ENCODE measurements around the gene NEDD4.
"Not testable (repeated sequence)": the region's sequence is repeated elsewhere in the genome, so short reads cannot be mapped to it uniquely, and the experiment has no call there.

Gene NEDD4

DNA sequence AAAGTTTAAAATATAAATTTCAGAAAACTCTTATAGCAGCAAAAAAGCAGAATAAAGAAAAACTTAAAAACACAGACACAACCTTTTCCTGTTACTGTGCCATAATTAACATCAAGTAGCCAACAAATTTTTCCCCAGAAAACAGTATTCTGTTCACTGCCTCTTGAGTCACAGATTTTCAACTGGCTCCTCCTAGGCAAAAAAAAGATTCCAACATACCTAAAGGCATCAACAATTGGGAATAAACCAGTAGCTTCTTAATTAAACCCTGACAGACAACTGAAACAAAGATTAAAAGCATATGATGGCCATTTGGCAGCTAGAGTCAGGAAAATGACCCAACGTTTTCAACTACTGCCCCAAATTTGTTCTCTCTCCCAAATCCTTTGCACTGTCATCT lies 10.9 kb upstream of the NEDD4 start:
- not testable (repeated sequence) for DNase-seq (ENCODE audit: low read depth)

DNA sequence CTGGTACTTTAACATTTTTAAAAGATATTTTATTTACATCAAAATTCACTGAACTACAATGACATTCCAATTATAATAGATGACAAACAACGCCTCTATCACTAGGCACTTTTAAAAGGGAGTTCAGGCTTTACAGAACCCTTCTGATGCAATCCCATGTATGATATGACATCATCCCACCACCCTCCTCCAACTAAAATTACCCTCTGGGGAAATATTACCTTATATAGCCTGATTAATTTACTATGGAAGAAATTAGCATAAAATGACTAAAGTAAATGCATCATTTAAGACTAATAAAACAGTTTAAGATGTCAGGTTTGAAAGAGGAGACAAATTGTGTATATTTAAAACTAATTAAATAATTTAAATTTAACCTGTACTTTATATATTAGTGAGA lies 10.4 kb upstream of the NEDD4 start:
- not testable (repeated sequence) for DNase-seq (ENCODE audit: low read depth)

DNA sequence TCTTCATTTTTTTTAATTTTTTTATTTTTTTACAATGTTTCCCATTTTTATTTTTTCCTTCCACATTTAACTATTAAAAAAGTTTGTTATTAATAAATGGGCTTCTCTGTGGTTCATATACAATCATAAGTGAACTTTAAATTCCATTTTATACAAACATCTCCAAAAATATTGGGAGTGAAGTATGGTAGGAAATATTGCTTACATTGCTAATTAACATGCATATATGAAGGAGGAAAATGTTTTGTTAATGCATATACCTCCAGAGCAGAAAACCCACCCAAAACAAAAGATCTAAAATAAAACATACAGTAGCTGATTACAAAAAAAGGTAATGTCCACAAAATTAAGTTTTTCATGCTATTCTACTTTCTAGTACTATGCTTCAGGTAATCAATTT lies 9.9 kb upstream of the NEDD4 start:
- not testable (repeated sequence) for DNase-seq (ENCODE audit: low read depth)

DNA sequence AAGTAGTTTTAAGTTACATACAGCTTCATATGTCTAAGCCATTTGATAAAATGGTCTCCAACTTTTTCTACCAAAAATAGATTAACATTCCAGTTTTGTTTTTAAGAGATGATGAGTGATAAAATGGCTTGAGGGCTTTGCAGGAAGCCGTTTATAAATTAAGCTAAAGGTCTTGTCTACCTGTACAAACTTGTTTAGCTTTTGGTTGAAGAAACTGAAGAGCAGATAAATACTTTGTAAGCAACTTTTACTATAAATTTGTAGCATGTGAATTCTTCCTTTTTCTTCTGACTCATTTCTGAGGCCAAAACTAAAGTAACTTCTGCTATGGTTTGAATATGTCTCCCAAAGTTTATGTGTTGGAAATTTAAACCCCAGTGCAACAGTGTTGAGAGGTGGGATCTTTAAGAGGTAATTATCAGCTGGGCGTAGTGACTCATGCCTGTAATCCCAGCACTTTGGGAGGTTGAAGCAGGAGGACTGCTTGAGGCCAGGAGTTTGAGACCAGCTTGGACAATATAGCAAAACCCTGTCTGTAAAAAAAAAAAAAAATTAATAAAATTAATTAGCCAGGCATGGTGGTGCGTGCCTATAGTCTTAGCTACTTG lies 8.2 kb upstream of the NEDD4 start:
- no peak for DNase-seq (ENCODE audit: low read depth)

DNA sequence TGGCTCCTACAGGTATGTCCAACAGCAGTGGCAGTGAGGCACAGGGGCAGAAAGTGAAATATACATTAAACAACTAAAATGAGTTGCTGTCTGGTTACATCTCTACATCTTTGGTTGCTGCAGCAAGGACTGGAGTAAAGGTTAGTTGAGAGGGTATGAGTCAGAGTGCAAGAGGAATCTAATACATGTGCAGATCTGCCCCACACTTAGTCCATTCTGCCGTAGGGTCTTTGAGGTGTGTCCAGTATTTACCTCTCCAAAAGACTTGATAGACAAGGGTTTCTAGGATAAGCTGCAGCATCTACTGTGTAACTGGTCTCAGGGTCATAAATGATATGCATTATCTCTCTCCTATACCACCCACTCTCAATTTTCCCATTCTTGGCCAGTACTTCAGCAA lies 6.2 kb upstream of the NEDD4 start:
- no peak for DNase-seq (ENCODE audit: low read depth)

DNA sequence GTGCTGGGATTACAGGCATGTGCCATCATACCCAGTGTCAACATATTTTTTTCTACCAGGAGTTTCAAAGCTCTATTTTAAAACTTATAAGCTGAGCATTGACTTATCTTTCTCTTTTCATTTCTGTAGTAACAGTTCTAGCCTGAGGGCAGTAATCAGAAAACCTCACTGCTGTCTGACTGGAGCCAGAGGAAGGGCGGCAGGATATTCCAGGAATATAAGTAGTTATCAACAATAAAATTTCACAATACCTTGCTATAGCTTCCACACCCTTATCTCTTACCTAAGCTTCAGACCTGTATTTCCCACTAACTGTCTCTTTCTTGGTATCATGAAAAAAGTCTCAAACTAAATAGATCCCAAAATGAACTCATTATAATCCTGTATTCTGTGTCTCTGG lies 5.1 kb upstream of the NEDD4 start:
- DNase-seq (ENCODE audit: low read depth) = no peak

DNA sequence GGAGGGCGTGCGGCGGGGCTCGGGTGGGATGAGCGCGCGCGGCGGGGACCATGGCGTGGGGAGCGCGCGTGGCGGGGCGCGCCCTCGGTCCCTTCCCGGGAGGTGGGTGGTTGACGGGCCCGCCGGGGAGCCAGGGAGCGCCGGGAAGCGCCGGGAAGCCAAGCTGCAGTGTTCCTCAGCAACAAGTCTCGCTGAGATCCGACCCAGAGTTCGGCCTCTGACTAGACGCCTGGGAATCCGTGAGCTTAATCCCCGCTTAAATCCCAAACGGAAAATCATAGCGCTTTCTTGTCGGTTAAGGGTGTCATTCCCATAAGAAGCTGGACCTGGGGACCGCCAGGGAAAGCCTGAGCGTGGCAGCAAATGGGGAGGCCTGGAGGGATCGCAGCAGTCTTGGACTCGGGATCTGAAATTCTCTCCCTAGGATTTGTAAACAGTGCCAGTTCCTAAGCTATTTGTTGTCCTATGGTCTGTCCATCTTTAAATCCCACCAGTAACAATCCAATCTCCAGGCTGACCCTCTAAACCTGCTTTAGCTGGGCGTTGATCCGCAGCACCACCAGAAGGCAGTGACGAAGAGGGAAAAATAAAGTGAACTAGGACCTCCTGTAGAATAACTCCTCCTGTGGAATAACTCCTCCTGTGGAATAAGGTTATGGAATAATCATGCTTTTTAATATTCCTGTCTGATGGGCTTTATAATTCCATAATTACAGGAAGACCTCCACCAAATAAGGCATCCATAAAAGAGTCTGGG lies 570 bp upstream of the NEDD4 start:
- DNase-seq (ENCODE audit: low read depth) = peak; percentile 57

DNA sequence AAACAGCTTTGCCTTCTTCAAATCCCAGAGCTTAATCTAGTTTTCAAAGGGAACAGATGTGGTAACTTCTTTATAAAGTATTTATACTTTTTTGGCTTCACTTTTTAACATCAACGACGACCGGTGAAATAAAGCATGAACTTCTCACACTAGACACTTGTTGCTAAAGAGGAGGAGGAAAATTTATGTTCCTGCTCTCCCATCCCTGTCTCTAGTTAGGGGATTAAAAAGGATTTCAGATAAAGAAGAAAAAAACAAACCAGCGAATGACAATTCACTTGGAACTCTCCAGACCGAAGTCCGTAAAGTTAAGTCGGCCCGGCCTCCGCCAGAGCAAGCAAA lies 672 bp downstream of the NEDD4 start:
- DNase-seq (ENCODE audit: low read depth) = peak; percentile 3

DNA sequence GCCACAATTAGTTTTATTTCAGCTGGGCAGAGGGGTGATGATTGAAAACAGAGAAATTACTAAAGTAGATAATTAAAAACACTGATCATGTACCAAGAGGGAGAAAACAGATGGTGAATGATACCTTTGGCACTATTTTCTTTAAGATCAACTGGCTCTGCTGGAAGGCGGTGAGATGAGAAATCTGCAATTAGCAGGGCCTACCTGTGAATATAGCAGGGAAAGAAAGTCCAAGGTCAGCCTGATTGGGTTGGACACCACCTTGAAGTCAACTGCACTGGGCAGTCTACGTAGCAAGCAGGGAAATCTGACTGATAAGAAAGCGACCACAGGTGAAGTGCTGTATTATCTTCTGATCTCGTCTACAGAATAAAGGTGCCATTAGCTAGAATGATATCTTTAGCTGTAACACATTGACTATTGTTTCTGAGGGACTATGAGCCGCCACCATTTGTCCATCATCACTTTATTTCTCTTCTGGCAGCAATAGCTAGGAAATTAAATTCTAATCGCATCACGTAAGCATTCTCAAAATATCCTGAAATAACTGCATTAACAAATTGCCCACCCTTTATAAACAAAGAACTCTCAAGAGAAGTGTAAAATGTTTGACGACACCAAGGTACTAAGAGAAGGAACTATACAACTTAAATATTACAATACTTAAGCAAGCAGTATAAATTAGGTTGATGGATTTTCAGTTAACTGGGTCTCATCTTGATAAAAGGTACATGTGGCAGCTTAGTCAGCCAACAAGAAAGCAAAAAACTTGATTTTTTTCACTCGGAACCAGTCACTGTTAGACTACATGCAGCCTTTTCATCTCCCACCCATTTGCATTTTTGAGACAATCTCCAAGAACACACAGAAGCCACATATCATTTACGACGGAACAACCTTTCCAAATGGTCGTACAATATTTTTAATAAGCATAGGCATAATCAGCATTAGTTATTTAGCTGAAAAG lies 1.3 kb downstream of the NEDD4 start:
- no peak for DNase-seq (ENCODE audit: low read depth)

DNA sequence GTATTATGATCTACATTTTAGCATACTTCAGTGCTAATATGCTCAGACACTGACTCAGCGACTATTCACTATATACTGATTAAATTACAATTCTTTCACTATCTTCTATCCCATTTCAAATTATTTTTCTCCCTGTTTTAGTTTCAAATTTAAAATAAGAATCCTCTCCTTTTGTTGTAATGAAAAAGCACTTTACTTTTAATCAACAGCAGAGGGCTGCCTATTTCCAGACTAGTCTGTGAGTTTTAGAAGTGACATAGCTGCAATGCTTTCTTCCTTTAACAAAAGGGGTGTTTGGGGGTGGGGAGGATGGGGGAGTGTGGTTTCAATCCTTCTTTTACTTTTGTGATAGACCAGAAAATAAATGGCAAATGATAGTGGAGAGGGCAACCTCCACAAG lies 2.4 kb downstream of the NEDD4 start:
- no peak for DNase-seq (ENCODE audit: low read depth)

DNA sequence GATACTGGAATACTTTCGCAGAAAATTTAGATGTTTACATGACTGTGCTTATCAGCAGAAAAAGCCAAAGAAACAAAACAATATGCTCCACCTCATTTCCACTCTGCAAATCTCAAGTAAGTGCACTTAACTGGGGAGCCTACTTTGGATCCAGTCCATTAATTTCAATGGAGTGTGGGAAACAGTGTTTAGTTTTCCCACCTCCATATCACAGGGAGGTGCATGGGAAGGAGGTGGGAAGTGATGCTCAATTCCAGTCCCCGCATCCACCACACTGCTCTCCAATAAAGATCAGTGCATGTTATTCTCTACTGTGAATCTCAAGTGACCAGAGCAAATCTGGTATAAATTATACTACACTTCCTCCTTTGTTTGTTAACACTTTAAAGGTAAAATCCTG lies 2.9 kb downstream of the NEDD4 start:
- DNase-seq (ENCODE audit: low read depth) = no peak

DNA sequence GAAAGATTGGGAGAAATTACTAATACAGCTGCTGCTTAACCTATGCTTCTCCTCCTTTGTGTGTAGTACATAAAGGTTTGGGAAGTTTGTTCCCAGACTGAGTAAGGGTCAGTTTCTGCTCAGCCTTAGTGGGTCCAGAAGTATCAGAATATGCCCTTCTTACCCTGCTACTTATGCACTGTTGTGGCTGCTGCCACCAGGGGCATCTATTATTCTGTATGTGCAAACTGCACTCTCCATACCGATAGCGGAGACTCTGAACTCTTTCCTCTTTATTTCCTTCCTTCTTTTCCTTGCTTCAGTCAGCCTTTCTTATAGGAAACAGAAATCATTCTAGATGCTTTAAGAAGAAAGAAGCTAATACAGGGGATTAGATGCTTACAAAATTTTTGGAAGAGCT lies 4.0 kb downstream of the NEDD4 start:
- no peak for DNase-seq (ENCODE audit: low read depth)

DNA sequence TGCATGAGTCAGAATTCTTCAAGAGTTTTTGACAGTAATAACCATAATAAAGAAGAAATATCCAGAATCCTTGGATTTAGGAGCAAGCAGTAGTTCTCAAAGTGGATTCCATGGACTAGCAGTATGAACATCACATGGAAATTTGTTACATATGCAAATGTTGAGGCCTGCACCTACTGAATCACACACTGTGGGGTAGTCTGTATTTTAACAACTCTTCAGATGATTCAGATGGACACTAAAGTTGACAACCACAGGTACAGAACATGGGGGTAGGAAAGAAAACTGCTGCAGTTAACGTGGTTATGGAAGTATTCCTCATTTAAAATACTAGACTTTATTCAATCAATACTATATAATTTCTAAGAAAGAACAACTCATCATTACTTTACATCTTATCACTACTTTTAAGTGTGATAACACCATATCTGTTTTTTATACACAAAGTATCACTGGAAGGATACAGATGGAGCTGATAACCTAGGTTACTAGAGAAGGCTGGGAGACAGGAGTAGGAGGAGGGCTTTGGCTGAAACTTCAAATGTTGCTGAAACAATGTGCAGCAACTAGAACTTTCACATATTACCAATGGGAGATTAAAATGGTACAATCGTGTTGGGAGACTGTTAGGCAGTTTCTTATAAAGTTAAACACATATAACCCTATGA lies 11.7 kb downstream of the NEDD4 start:
- DNase-seq (ENCODE audit: low read depth) = no peak

DNA sequence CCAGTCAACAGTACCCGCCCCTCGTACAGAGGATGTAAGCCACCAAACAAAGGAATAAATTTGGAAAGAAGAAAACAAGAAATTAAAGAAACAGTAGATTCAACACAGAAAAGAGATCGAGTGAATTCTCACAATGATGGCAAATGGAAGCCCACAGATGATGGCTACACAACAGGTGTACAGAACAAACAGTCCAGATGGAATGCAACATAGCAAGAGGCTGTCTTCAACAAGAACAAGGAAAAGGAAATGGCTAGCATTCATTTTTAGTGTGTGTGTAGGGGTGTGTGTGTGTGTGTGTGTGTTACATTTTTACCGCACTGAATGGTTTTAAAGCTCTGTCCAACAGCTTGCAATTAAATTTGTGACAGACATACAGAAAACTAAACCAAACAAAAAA lies 12.9 kb downstream of the NEDD4 start:
- no peak for DNase-seq (ENCODE audit: low read depth)

DNA sequence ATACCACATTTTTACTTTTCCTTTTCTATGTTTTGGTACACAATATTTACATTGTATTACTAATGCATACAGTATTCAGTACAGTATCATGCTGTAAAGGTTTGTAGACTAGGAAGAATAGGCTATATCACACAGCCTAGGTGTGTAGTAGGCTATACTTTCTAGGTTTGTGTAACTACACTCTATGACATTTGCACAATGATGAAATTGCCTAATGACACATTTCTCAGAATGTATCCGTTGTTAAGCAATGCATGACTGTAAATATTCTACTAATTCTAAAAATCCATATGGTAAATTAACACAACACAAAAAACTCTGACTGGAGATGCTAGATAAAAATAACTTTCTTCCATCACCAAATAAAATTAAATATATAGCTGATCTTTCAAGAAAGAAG lies 16.2 kb downstream of the NEDD4 start:
- no peak for DNase-seq (ENCODE audit: low read depth)

DNA sequence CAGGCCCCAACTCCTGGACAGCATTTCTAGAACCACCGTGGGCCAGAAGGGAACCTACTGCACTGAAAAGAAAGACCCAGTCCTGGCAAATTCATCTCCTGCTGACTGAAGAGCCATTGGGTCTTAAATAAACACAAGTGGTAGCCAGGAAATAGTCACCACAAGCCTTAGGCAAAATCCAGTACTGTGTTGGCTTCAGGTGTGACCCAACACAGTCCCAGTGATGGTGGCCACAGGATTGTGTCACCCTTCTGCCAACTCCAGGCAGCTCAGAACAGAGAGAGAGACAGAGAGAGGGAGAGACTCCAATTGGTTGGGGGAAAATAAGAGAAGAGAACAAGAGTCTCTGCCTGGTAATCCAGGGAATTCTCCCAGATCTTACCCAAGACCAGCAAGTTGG lies 23.1 kb downstream of the NEDD4 start:
- DNase-seq (ENCODE audit: low read depth) = no peak

DNA sequence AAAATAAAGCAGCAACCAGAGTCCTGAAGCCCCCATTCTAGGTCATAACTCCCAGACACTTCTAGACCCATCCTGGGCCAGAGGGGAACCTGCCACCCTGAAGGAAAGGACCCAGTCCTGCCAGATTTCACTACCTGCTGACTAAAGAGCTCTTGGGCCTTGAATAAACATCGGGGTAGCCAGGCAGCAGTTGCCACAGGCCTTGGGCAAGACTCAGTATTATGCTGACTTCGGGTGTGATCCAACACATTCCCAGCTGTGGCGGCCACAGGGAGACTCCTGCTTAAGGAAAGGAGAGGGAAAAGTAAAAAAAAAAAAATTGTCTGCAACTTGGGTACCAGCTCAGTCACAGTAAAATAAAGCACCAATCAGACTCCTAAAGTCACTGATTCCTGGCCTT lies 23.8 kb downstream of the NEDD4 start:
- DNase-seq (ENCODE audit: low read depth) = no peak

DNA sequence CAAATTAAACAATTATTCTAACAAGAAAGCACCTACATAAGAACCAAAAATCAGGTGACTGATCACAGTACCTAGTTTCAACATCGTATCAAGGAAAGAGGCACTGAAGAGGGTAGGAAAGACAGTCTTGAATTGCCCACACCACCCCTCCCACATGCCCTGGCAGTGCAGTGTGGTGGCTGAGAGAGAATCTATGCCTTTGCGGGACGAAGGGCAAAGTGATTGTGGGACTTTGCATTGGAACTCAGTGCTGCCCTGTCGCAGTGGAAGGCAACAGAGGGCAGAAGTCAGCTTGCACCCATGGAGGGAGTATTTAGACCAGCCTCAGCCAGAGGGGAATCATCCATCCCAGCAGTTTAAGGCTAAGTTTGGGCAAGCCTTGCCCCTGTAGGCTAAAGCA lies 24.5 kb downstream of the NEDD4 start:
- DNase-seq (ENCODE audit: low read depth) = no peak

DNA sequence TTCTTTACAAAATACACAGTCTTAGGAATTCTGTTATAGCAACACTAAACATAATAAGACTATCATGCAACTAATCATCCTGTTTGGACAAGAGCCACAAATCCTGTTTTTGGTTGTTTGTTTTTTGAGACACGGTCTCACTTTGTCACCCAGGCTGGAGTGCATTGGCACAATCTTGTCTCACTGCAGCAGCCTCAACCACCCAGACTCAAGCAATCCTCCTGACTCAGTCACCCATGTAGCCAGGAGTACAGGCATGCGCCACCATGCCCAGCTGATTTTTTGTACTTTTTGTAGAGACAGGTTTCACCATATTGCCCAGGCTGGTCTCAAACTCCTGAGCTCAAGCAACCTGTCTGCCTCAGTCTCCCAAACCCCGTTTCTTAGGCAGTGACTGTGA lies 28.3 kb downstream of the NEDD4 start:
- DNase-seq (ENCODE audit: low read depth) = no peak

DNA sequence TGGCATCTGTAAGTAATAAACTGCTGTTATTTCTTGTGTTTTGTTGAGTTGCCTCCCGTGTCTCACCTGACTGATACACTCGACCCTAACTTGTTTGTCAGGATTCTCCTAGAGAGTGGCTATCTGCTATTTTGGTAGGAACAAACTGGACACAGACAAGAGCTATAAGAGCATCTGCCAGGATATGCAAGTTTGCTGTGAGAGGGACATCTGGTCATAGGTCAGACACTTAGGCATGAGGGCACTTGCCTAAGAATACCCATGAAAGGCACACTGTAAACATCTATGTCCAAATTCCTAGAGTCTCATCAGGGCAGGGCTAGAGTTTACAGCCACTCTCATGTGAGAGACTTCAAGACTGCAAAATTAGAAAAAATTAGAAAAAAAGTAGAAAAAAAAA lies 32.5 kb downstream of the NEDD4 start:
- no peak for DNase-seq (ENCODE audit: low read depth)

DNA sequence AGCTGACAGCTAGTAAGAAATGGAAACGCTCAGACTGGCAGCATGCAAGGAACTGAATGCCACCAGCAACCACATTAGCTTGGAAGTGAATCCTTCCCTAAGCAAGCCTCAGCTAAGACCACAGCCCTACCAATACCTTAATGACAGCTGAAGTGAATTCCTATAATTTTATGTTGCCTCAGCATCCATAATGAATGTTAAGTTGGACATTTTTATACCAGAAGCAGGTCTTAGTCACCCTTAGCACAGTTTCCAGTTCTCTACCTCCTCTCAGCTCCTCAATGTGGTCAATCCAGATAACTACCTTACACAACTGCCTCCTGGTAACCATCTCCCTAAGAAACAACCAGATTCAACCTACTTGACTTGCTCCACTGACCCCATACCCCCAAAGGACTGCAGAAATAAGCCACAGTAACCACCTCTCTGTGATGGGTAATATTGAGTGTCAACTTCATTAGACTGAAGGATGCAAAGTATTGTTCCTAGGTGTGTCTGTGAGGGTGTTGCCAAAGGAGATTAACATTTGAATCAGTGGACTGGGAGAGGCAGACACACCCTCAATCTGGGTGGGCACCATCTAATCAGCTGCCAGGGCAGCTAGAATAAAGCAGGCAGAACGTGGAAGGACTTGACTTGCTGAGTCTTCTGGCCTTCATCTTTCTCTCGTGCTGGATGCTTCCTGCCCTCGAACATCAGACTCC lies 33.5 kb downstream of the NEDD4 start:
- no peak for DNase-seq (ENCODE audit: low read depth)

DNA sequence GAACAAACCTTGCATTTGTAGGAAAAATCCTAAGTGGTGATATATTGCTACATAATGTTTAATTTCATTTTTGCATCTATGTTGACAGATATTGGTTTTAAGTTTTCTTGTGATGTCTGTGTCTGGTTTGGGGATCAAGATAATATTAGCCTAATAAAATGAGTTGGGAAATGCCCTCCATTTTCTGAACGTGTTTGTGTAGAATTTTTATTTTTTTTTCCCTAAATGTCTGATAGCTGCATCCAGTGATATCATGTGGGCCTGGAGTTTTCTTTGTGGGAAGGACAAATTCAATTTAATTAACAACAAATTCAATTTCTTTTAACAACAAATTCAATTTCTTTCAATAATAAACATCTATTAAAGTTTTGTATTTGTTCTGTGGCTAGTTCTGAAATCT lies 35.1 kb downstream of the NEDD4 start:
- DNase-seq (ENCODE audit: low read depth) = no peak
